CD8-positive, alpha-beta memory T cell (primary cell): ENCODE results near the gene LRRC28. TPM values are rescaled to one million over a fixed set of nuclear protein-coding genes. Genes with fewer than 3 reads are reported as not detected.

Experiments used
- CTCF ChIA-PET: fragments of 350-600 bp; sonication (Branson Sonifier 250); formaldehyde crosslinking; loops from one replicate; lab custom pipeline; 2021; ENCODE audit warnings: antibody characterized with exemption; lab: Charles Lee
- POLR2A ChIA-PET: fragments of 350-600 bp; sonication (Branson Sonifier 250); formaldehyde crosslinking; loops from one replicate; lab custom pipeline; 2021; ENCODE audit warnings: antibody characterized with exemption; lab: Charles Lee
- DNase-seq, 5 donors: peaks; one replicate each; pipeline versions ENCODE4 v3.0.0 to v3.0.0-alpha.2; 2020 to 2022; ENCODE audit warnings: mixed read lengths in 1 of 5
- H3K27ac ChIP-seq: one replicate; pipeline ENCODE4 v1.7.0; 2013; ENCODE audit warnings: low read depth, mild to moderate bottlenecking, low read length, moderate library complexity
- H3K27me3 ChIP-seq: 2 replicates; pipeline ENCODE4 v1.7.0; 2013; ENCODE audit warnings: low read length, mild to moderate bottlenecking; ENCODE audit not compliant: insufficient read depth, poor library complexity, severe bottlenecking
- H3K36me3 ChIP-seq: 2 replicates; pipeline ENCODE4 v1.7.0; 2013; ENCODE audit warnings: mild to moderate bottlenecking, low read length, moderate library complexity; ENCODE audit not compliant: insufficient read depth
- H3K4me1 ChIP-seq: 2 replicates; pipeline ENCODE4 v1.7.0; 2013; ENCODE audit warnings: mild to moderate bottlenecking, low read length, moderate library complexity; ENCODE audit not compliant: insufficient read depth
- H3K4me3 ChIP-seq: 2 replicates; pipeline ENCODE4 v1.7.0; 2013; ENCODE audit warnings: mild to moderate bottlenecking, low read length
- H3K9me3 ChIP-seq: 2 replicates; pipeline ENCODE4 v1.7.0; 2013; ENCODE audit warnings: mild to moderate bottlenecking, low read length
- H3K27ac Mint-ChIP-seq, 8 donors: one replicate each; pipeline ENCODE4 v1.8.0; 2020 to 2021; ENCODE audit warnings: mixed read lengths in 8 of 8, mild to moderate bottlenecking in 6 of 8, inconsistent platforms in 3 of 8, moderate library complexity in 3 of 8
- H3K27me3 Mint-ChIP-seq, 2 donors: one replicate each; pipeline ENCODE4 v1.8.0; 2020 to 2021; ENCODE audit warnings: mixed read lengths in 2 of 2, mild to moderate bottlenecking in 1 of 2, moderate library complexity in 1 of 2
- H3K36me3 Mint-ChIP-seq, 3 donors: one replicate each; pipeline ENCODE4 v1.8.0; 2020 to 2021; ENCODE audit warnings: mixed read lengths in 3 of 3, inconsistent platforms in 1 of 3, mild to moderate bottlenecking in 1 of 3
- H3K4me1 Mint-ChIP-seq, 3 donors: one replicate each; pipeline ENCODE4 v1.8.0; 2020 to 2021; ENCODE audit warnings: mixed read lengths in 3 of 3, inconsistent platforms in 1 of 3, mild to moderate bottlenecking in 1 of 3
- H3K4me3 Mint-ChIP-seq, 7 donors: one replicate each; pipeline ENCODE4 v1.8.0; 2020 to 2021; ENCODE audit warnings: mixed read lengths in 7 of 7, mild to moderate bottlenecking in 6 of 7, moderate library complexity in 4 of 7, inconsistent platforms in 2 of 7
- H3K9me3 Mint-ChIP-seq, 5 donors: one replicate each; pipeline ENCODE4 v1.8.0; 2020 to 2022; ENCODE audit warnings: mixed read lengths in 5 of 5, mild to moderate bottlenecking in 3 of 5, moderate library complexity in 2 of 5, inconsistent platforms in 1 of 5
- polyA plus RNA-seq: library from polyadenylated mRNA; unstranded; fragments of 300-500 nt; fragmentation: Illumina TruSeq; gene quantifications from one replicate; pipeline ENCODE4 v1.2.3, GENCODE V29; 2021
- total RNA-seq, 2 experiments: library from RNA; stranded (reverse); gene quantifications; one replicate each; pipeline ENCODE4 v1.2.3, GENCODE V29; 2021

The LRRC28 gene
- total and polyA plus RNA-seq, 3 experiments from 2014 or later = 18.0 to 28.4 (median 19.4) TPM

DNA sequence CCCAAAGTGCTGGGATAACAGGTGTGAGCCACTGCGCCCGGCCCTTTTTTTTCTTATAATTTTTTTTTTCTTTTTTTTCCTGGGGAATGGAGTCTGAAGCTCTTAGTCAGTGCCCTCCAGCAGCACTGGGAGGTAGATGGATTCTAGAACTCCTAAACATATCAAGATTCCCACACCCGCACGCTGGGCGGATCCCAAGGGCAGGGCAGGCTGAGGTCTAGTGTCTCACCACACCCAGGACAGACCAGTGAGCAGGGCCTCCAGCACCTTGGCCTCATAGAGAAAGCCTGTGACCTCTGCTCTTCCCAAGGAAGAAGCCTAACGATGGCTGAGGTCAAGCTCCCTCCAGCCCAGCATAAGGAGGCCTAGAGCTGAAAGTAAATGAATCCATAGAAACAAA, 160.8 kb downstream of the LRRC28 start:
- H3K9me3 Mint-ChIP-seq = no peaks in the 10 kb centered on the region
- H3K27ac Mint-ChIP-seq = no peak overlapping the region
- no peaks in the 10 kb centered on the region for H3K27me3 Mint-ChIP-seq
- no peak overlapping the region for H3K4me3 ChIP-seq
- POLR2A ChIA-PET = no interaction called here
- no peaks in the 10 kb centered on the region for H3K36me3 ChIP-seq
- H3K4me1 Mint-ChIP-seq = peaks cover 0 to 3% (median 1%) of the 10 kb centered on the region in 3 donors
- CTCF ChIA-PET = no interaction called here
- H3K4me3 Mint-ChIP-seq = no peak overlapping the region
- no peaks in the 10 kb centered on the region for H3K27me3 ChIP-seq
- no peak overlapping the region for H3K27ac ChIP-seq
- DNase-seq = no peak
- peaks cover 12% of the 10 kb centered on the region for H3K4me1 ChIP-seq
- no peaks in the 10 kb centered on the region for H3K9me3 ChIP-seq
- no peaks in the 10 kb centered on the region for H3K36me3 Mint-ChIP-seq

- no peak overlapping the region for H3K27ac Mint-ChIP-seq
Measured at GRCh38 chr15:99412626-99413025, 161.3 kb downstream of the LRRC28 start.

DNA sequence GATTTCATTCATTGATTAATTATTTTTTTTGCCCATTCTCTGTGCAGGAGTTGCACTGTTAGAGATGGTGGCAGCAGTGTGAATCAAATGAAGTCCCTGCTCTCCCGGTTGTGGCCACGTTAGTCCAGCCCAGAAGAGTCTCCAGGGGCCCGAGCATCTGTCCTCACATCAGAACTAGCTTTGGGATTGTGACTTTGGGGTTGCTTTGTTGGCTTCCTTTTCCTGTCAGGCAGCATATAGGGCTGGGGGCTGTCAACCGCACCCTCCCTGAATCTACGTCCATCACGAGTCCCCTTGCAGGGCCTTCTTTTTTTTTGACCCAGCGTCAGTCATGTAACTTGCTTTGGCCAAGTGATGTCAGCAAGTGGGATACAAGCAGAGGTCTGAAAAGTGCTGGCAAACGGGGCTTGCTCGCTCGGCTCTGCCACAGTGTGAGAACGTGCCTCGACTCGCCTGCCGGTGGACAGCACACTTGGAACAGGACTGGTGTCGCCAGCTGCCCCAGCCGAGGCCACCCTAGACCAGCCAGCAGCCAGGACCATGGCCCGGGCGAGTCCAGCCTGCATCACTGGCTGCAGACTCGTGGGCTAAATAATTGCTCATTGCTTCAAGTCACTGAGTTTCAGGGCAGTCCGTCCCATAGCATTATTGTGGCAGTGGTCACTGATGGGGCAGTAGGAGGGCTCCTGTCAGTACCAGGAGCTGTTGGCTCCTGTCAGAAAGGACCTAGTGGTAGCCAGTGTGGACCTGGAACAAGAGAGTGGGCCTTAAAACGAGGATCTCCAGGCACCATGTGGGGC, 162.9 kb downstream of the LRRC28 start:
- no peaks in the 10 kb centered on the region for H3K9me3 Mint-ChIP-seq
- H3K4me1 Mint-ChIP-seq = no peaks in the 10 kb centered on the region
- H3K27me3 ChIP-seq = no peaks in the 10 kb centered on the region
- ChIA-PET POLR2A (no interaction called here), CTCF (no interaction called here)
- H3K4me3 Mint-ChIP-seq = no peak overlapping the region
- H3K9me3 ChIP-seq = no peaks in the 10 kb centered on the region
- no peak overlapping the region for H3K27ac Mint-ChIP-seq
- no peak overlapping the region for H3K4me3 ChIP-seq
- H3K4me1 ChIP-seq = no peaks in the 10 kb centered on the region
- H3K27ac ChIP-seq = no peak overlapping the region
- DNase-seq = no peak
- H3K27me3 Mint-ChIP-seq = no peaks in the 10 kb centered on the region
- H3K36me3 Mint-ChIP-seq = no peaks in the 10 kb centered on the region
- H3K36me3 ChIP-seq = no peaks in the 10 kb centered on the region

More at GRCh38 chr15:99412626-99413025, 161.3 kb downstream of the LRRC28 start:
- H3K9me3 Mint-ChIP-seq = no peaks in the 10 kb centered on the region
- no peaks in the 10 kb centered on the region for H3K9me3 ChIP-seq
- DNase-seq = no peak
- no peaks in the 10 kb centered on the region for H3K27me3 ChIP-seq
- H3K4me1 Mint-ChIP-seq = peaks cover 0 to 2% (median 1%) of the 10 kb centered on the region in 3 donors
- no peak overlapping the region for H3K4me3 Mint-ChIP-seq
- peaks cover 11% of the 10 kb centered on the region for H3K4me1 ChIP-seq
- no peak overlapping the region for H3K4me3 ChIP-seq
- H3K27me3 Mint-ChIP-seq = no peaks in the 10 kb centered on the region
- ChIA-PET CTCF (no interaction called here), POLR2A (no interaction called here)
- no peak overlapping the region for H3K27ac ChIP-seq
- no peaks in the 10 kb centered on the region for H3K36me3 ChIP-seq
- no peaks in the 10 kb centered on the region for H3K36me3 Mint-ChIP-seq

- no peaks in the 10 kb centered on the region for H3K27me3 ChIP-seq
- no peaks in the 10 kb centered on the region for H3K9me3 ChIP-seq
- Mint-ChIP-seq H3K27ac (no peak overlapping the region), H3K4me3 (no peak overlapping the region), H3K9me3 (no peaks in the 10 kb centered on the region), H3K36me3 (no peaks in the 10 kb centered on the region), H3K27me3 (no peaks in the 10 kb centered on the region), H3K4me1 (no peaks in the 10 kb centered on the region)
- POLR2A ChIA-PET = no interaction called here
- H3K4me3 ChIP-seq = no peak overlapping the region
- CTCF ChIA-PET = no interaction called here
- no peak overlapping the region for H3K27ac ChIP-seq
- no peaks in the 10 kb centered on the region for H3K36me3 ChIP-seq
- no peaks in the 10 kb centered on the region for H3K4me1 ChIP-seq
- no peak for DNase-seq
Measured at GRCh38 chr15:99414755-99415731, 163.8 kb downstream of the LRRC28 start.

GRCh38 chr15:99416191-99417188, 165.2 kb downstream of the LRRC28 start:
- Histone ChIP-seq H3K9me3 (no peaks in the 10 kb centered on the region), H3K4me3 (no peak overlapping the region), H3K36me3 (no peaks in the 10 kb centered on the region), H3K4me1 (peaks cover 4% of the 10 kb centered on the region), H3K27ac (no peak overlapping the region), H3K27me3 (no peaks in the 10 kb centered on the region)
- Mint-ChIP-seq H3K27ac (no peak overlapping the region), H3K27me3 (no peaks in the 10 kb centered on the region), H3K9me3 (no peaks in the 10 kb centered on the region), H3K4me1 (peaks cover 9 to 13% (median 11%) of the 10 kb centered on the region in 3 donors), H3K36me3 (no peaks in the 10 kb centered on the region), H3K4me3 (no peak overlapping the region)
- POLR2A ChIA-PET = no interaction called here
- CTCF ChIA-PET = no interaction called here
- DNase-seq = no peak

- Histone ChIP-seq H3K4me3 (no peak overlapping the region), H3K27ac (no peak overlapping the region), H3K36me3 (no peaks in the 10 kb centered on the region), H3K27me3 (no peaks in the 10 kb centered on the region), H3K9me3 (no peaks in the 10 kb centered on the region), H3K4me1 (peaks cover 43% of the 10 kb centered on the region)
- H3K27me3 Mint-ChIP-seq = peaks cover 6 to 8% of the 10 kb centered on the region in 2 donors
- H3K4me3 Mint-ChIP-seq = peak overlapping the region in 6 of 7 donors; percentile 10 to 58 (median 32)
- H3K27ac Mint-ChIP-seq = peak overlapping the region in 7 of 8 donors; percentile 3 to 82 (median 63)
- ChIA-PET CTCF (interaction anchor here (1.2 to 1.4 kb wide), 2 partner anchors 12 to 88 kb away, joined by 3 read pairs; no protein-coding TSS in a partner anchor), POLR2A (no interaction called here)
- peak in 3 of 5 donors; percentile 24 to 63 (median 59) for DNase-seq
- no peaks in the 10 kb centered on the region for H3K36me3 Mint-ChIP-seq
- H3K4me1 Mint-ChIP-seq = peaks cover 20 to 48% (median 26%) of the 10 kb centered on the region in 3 donors
- H3K9me3 Mint-ChIP-seq = peaks cover 0 to 4% (median 0%) of the 10 kb centered on the region in 5 donors
Measured at GRCh38 chr15:99421172-99421656, 169.9 kb downstream of the LRRC28 start.

GRCh38 chr15:99421758-99422157, 170.5 kb downstream of the LRRC28 start:
- Histone ChIP-seq H3K4me1 (peaks cover 47% of the 10 kb centered on the region), H3K27ac (no peak overlapping the region), H3K4me3 (no peak overlapping the region), H3K27me3 (no peaks in the 10 kb centered on the region), H3K36me3 (no peaks in the 10 kb centered on the region), H3K9me3 (no peaks in the 10 kb centered on the region)
- Mint-ChIP-seq H3K4me3 (no peak overlapping the region), H3K36me3 (no peaks in the 10 kb centered on the region), H3K9me3 (peaks cover 0 to 4% (median 0%) of the 10 kb centered on the region in 5 donors), H3K27ac (no peak overlapping the region), H3K4me1 (peaks cover 20 to 48% (median 26%) of the 10 kb centered on the region in 3 donors), H3K27me3 (peaks cover 6 to 12% of the 10 kb centered on the region in 2 donors)
- CTCF ChIA-PET = interaction anchor here (1.2 to 1.4 kb wide), 2 partner anchors 12 to 88 kb away, joined by 3 read pairs; no protein-coding TSS in a partner anchor
- DNase-seq = no peak
- POLR2A ChIA-PET = no interaction called here
